Activated CD4-positive, alpha-beta T cell treated with anti-CD3 and anti-CD28 coated beads, Interleukin-2, amount 10 ng/mL, durations not matched to agents 24 days and 14 days (primary cell): ENCODE results near the gene LDLRAD2. TPM values are rescaled to one million over a fixed set of nuclear protein-coding genes. Genes with fewer than 3 reads are reported as not detected.
"Not testable (repeated sequence)": the region's sequence is repeated elsewhere in the genome, so short reads cannot be mapped to it uniquely, and the experiment has no call there.

Experiments
- DNase-seq: peaks from one replicate; pipeline ENCODE4 v3.0.0; 2022
- H3K27ac Mint-ChIP-seq: one replicate; pipeline ENCODE4 v1.8.0; 2022; ENCODE audit warnings: mild to moderate bottlenecking, mixed read lengths
- H3K27me3 Mint-ChIP-seq: one replicate; pipeline ENCODE4 v1.8.0; 2022; ENCODE audit warnings: mixed read lengths
- H3K36me3 Mint-ChIP-seq: one replicate; pipeline ENCODE4 v1.8.0; 2022; ENCODE audit warnings: low read depth, mild to moderate bottlenecking, mixed read lengths
- H3K4me1 Mint-ChIP-seq: one replicate; pipeline ENCODE4 v1.8.0; 2021; ENCODE audit warnings: mixed read lengths
- H3K4me3 Mint-ChIP-seq: one replicate; pipeline ENCODE4 v1.8.0; 2022; ENCODE audit warnings: mild to moderate bottlenecking, moderate library complexity, mixed read lengths
- H3K9me3 Mint-ChIP-seq: one replicate; pipeline ENCODE4 v1.8.0; 2021; ENCODE audit warnings: mixed read lengths
- intact Hi-C: fragments of 100-400 bp; cut with micrococcal nuclease; formaldehyde crosslinking; loops from one replicate; pipeline ENCODE4 v1.15.1; 2023
- total RNA-seq: library from RNA; stranded (reverse); gene quantifications from 2 replicates; pipeline ENCODE4 v1.2.3, GENCODE V29; 2022

Gene LDLRAD2
- total RNA-seq = 0.05 TPM in 1 of 2 replicates, not detected in the other

DNA sequence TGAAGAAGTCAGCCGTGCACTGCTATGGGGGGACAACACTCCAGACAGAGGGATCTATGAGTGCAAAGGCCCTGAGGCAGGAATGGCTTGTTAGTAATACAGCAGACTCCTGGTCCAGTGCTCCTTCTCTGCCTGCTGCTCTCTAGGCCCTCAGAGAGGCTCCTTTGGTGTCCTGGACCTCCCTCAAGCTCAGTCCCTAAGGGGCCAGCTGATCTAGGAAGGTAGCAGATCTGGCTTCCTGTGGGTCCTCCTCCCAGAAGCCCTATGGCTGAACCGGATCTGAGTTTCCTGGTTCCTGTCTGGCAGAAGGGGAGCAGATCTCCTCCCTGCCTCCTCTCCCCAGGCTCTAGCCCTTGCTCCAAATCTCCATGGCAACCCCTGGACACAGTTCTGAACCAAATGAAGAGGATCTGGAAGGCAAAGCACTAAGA lies at the start of gene LDLRAD2:
Gene LDLRAD2 (plus strand): TSS at position 391 of the 431 bp plus-strand sequence. CDS start 187 bp downstream, outside the sequence.
- Mint-ChIP-seq H3K36me3 (no peaks in the 10 kb centered on the region), H3K4me3 (no peak within 1 kb of the TSS), H3K27ac (no peak within 1 kb of the TSS), H3K27me3 (peaks cover 15% of the 10 kb centered on the region), H3K9me3 (no peaks in the 10 kb centered on the region), H3K4me1 (peaks cover 3% of the 10 kb centered on the region)
- intact Hi-C loops = no loop called here
- DNase-seq = no peak

GRCh38 chr1:21763236-21763635 lies 48.8 kb upstream of the LDLRAD2 start:
- peaks cover 34% of the 10 kb centered on the region for H3K4me1 Mint-ChIP-seq
- H3K4me3 Mint-ChIP-seq = no peak overlapping the region
- intact Hi-C loops = no loop called here
- no peaks in the 10 kb centered on the region for H3K9me3 Mint-ChIP-seq
- H3K27ac Mint-ChIP-seq = no peak overlapping the region
- no peak for DNase-seq
- H3K36me3 Mint-ChIP-seq = no peaks in the 10 kb centered on the region
- no peaks in the 10 kb centered on the region for H3K27me3 Mint-ChIP-seq

DNA sequence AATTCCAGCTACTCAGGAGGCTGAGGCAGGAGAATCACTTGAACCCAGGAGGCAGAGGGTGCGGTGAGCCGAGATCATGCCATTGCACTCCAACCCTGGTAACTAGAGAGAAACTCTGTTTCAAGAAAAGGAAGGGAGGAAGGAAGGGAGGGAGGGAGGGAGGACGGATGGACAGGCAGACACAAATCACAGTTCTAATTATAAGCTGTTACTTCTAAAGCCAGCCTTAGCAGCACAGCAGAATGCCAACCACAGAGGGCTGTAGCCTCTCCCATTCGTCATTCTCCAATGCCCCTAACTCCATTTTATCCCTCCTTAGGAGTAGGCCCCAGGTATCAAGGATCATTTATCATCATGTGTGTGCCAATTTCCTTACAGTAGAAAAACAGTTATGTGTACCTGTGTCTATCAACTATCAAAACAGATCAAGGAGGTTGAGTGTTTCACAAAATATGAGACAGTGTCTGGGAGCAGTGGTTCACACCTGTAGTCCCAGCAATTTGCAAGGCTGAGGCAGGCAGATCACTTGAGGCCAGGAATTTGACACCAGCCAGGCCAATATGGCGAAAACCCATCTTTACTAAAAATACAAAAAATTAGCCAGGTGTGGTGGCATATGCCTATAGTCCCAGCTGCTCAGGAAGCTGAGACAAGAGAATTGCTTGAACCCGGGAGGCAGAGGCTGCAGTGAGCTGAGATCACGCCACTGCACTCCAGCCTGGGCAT lies 48.2 kb upstream of the LDLRAD2 start:
- Mint-ChIP-seq H3K9me3 (no peaks in the 10 kb centered on the region), H3K4me3 (no peak overlapping the region), H3K27me3 (no peaks in the 10 kb centered on the region), H3K36me3 (peaks cover 5% of the 10 kb centered on the region), H3K27ac (no peak overlapping the region), H3K4me1 (peaks cover 38% of the 10 kb centered on the region)
- DNase-seq = no peak
- intact Hi-C loops = no loop called here

GRCh38 chr1:21764615-21765423 lies 47.2 kb upstream of the LDLRAD2 start:
- peaks cover 36% of the 10 kb centered on the region for H3K4me1 Mint-ChIP-seq
- no peak overlapping the region for H3K27ac Mint-ChIP-seq

GRCh38 chr1:21766210-21766609 lies 45.9 kb upstream of the LDLRAD2 start:
- Mint-ChIP-seq H3K9me3 (no peaks in the 10 kb centered on the region), H3K4me1 (peaks cover 38% of the 10 kb centered on the region), H3K27me3 (no peaks in the 10 kb centered on the region), H3K36me3 (peaks cover 13% of the 10 kb centered on the region), H3K27ac (peak overlapping the region; percentile 63), H3K4me3 (no peak overlapping the region)
- DNase-seq = no peak
- intact Hi-C loops = loop anchor here (1.0 kb wide), 1 partner anchor 13 kb away; no protein-coding TSS in a partner anchor

More at GRCh38 chr1:21764615-21765423, 47.2 kb upstream of the LDLRAD2 start:
- DNase-seq = no peak
- peaks cover 9% of the 10 kb centered on the region for H3K36me3 Mint-ChIP-seq
- no peaks in the 10 kb centered on the region for H3K27me3 Mint-ChIP-seq
- no peaks in the 10 kb centered on the region for H3K9me3 Mint-ChIP-seq
- intact Hi-C loops = no loop called here
- H3K4me3 Mint-ChIP-seq = no peak overlapping the region

DNA sequence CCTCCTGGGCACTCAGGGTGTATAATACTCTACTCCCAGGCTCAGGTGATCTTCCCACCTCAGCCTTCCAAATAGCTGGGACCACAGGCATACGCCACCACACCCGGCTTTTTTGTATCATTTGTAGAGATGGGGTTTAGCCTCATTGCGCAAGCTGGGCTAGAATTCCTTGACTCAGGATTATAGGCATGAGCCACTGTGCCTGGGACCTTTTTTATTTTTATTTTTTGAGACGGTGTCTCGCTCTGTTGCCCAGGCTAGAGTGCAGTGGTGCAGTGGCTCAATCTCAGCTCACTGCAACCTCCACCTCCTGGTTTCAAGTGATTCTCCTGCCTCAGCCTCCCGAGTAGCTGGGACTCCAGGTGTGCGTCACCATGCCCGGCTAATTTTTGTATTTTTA lies 45.0 kb upstream of the LDLRAD2 start:
- H3K27ac Mint-ChIP-seq = peak overlapping the region; percentile 74
- H3K4me3 Mint-ChIP-seq, DNase-seq, intact Hi-C loops, H3K27me3 Mint-ChIP-seq, H3K9me3 Mint-ChIP-seq: not testable (repeated sequence)
- H3K36me3 Mint-ChIP-seq = peaks cover 13% of the 10 kb centered on the region
- peaks cover 38% of the 10 kb centered on the region for H3K4me1 Mint-ChIP-seq

- Mint-ChIP-seq H3K27me3 (no peaks in the 10 kb centered on the region), H3K36me3 (peaks cover 16% of the 10 kb centered on the region), H3K4me3 (no peak overlapping the region), H3K4me1 (peaks cover 36% of the 10 kb centered on the region), H3K9me3 (no peaks in the 10 kb centered on the region), H3K27ac (peak overlapping the region; percentile 44)
- intact Hi-C loops = no loop called here
- no peak for DNase-seq
These were observed 41.9 kb upstream of the LDLRAD2 start for GRCh38 chr1:21770201-21770600.

GRCh38 chr1:21770602-21771001 lies 41.5 kb upstream of the LDLRAD2 start:
- H3K9me3 Mint-ChIP-seq, H3K27ac Mint-ChIP-seq: not testable (repeated sequence)

GRCh38 chr1:21771672-21772071 lies 40.4 kb upstream of the LDLRAD2 start:
- H3K4me1 Mint-ChIP-seq = peaks cover 35% of the 10 kb centered on the region
- intact Hi-C loops, H3K4me3 Mint-ChIP-seq, H3K27me3 Mint-ChIP-seq, H3K27ac Mint-ChIP-seq, H3K9me3 Mint-ChIP-seq, DNase-seq: not testable (repeated sequence)
- peaks cover 21% of the 10 kb centered on the region for H3K36me3 Mint-ChIP-seq

More at GRCh38 chr1:21770602-21771001, 41.5 kb upstream of the LDLRAD2 start:
- H3K4me3 Mint-ChIP-seq, H3K27me3 Mint-ChIP-seq, DNase-seq, intact Hi-C loops: not testable (repeated sequence)
- H3K36me3 Mint-ChIP-seq = peaks cover 16% of the 10 kb centered on the region
- peaks cover 38% of the 10 kb centered on the region for H3K4me1 Mint-ChIP-seq

- H3K4me3 Mint-ChIP-seq = peak overlapping the region; percentile 32
- peaks cover 40% of the 10 kb centered on the region for H3K4me1 Mint-ChIP-seq
- H3K27ac Mint-ChIP-seq = peak overlapping the region; percentile 56
- DNase-seq = no peak
- H3K9me3 Mint-ChIP-seq = no peaks in the 10 kb centered on the region
- H3K36me3 Mint-ChIP-seq = peaks cover 26% of the 10 kb centered on the region
- intact Hi-C loops = no loop called here
- no peaks in the 10 kb centered on the region for H3K27me3 Mint-ChIP-seq
These were observed 38.5 kb upstream of the LDLRAD2 start for GRCh38 chr1:21773585-21773984.

GRCh38 chr1:21774835-21775549 lies 37.1 kb upstream of the LDLRAD2 start:
- Mint-ChIP-seq H3K27ac (no peak overlapping the region), H3K9me3 (no peaks in the 10 kb centered on the region), H3K36me3 (peaks cover 25% of the 10 kb centered on the region), H3K4me1 (peaks cover 38% of the 10 kb centered on the region), H3K4me3 (no peak overlapping the region), H3K27me3 (no peaks in the 10 kb centered on the region)
- DNase-seq = no peak
- intact Hi-C loops = no loop called here

DNA sequence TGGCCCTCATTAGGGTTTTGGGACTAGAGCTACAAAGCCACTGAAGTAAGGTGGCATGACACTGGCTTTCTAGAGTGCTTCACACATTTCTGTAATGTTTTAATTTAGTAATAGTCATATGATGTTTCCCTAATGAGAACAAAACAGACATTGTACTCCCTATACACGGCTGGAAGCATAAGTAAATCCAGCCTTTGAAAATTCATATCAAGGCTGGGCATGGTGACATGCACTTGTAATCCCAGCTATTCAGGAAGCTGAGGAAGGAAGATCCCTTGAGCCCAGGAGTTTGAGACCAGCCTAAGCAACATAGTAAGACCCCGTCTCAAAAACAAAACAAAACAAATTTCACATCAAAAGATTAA lies 36.5 kb upstream of the LDLRAD2 start:
- intact Hi-C loops = no loop called here
- DNase-seq = no peak
- Mint-ChIP-seq H3K4me3 (no peak overlapping the region), H3K9me3 (no peaks in the 10 kb centered on the region), H3K4me1 (peaks cover 39% of the 10 kb centered on the region), H3K27ac (peak overlapping the region; percentile 77), H3K27me3 (no peaks in the 10 kb centered on the region), H3K36me3 (peaks cover 26% of the 10 kb centered on the region)

GRCh38 chr1:21775985-21776562 lies 36.0 kb upstream of the LDLRAD2 start:
- Mint-ChIP-seq H3K4me3 (peak overlapping the region; percentile 5), H3K4me1 (peaks cover 39% of the 10 kb centered on the region), H3K9me3 (no peaks in the 10 kb centered on the region), H3K36me3 (peaks cover 26% of the 10 kb centered on the region), H3K27me3 (no peaks in the 10 kb centered on the region), H3K27ac (peak overlapping the region; percentile 77)
- no peak for DNase-seq
- intact Hi-C loops = no loop called here
